Measurements from ENCODE around the gene SIRT2. TPM values are rescaled to one million over a fixed set of nuclear protein-coding genes. Genes with fewer than 3 reads are reported as not detected.

SIRT2 gene
- total RNA-seq, 1 donor from 2014 or later: 54.2 TPM

GRCh38 chr19:38836983-38837626 lies 62.3 kb downstream of the SIRT2 start:
- peaks cover 39% of the 10 kb centered on the region for H3K36me3 Mint-ChIP-seq (ENCODE audit: low read depth)

GRCh38 chr19:38836159-38836982 lies 63.0 kb downstream of the SIRT2 start:
- Mint-ChIP-seq H3K27ac (ENCODE audit: unreplicated experiment) (peak overlapping the region; percentile 83), H3K9me3 (ENCODE audit: low read depth) (no peaks in the 10 kb centered on the region)
- DNase-seq (ENCODE audit: low spot score): no peak

More at GRCh38 chr19:38836983-38837626, 62.3 kb downstream of the SIRT2 start:
- Mint-ChIP-seq H3K27ac (ENCODE audit: unreplicated experiment) (peak overlapping the region; percentile 83), H3K27me3 (ENCODE audit: low read depth) (no peaks in the 10 kb centered on the region), H3K4me3 (ENCODE audit: unreplicated experiment) (no peak overlapping the region), H3K4me1 (ENCODE audit: low read depth) (peaks cover 32% of the 10 kb centered on the region), H3K9me3 (ENCODE audit: low read depth) (no peaks in the 10 kb centered on the region)
- no peak for DNase-seq (ENCODE audit: low spot score)
- TF ChIP-seq CTCF (IDR thresholded peaks at IDR 0.05): no peak

GRCh38 chr19:38834590-38834989 lies 64.8 kb downstream of the SIRT2 start:
- H3K4me1 Mint-ChIP-seq (ENCODE audit: low read depth): peaks cover 48% of the 10 kb centered on the region
- no peaks in the 10 kb centered on the region for H3K9me3 Mint-ChIP-seq (ENCODE audit: low read depth)
- no peak for TF ChIP-seq CTCF (IDR thresholded peaks at IDR 0.05)
- no peak overlapping the region for H3K4me3 Mint-ChIP-seq (ENCODE audit: unreplicated experiment)
- H3K36me3 Mint-ChIP-seq (ENCODE audit: low read depth): peaks cover 31% of the 10 kb centered on the region
- peak overlapping the region; percentile 57 for H3K27ac Mint-ChIP-seq (ENCODE audit: unreplicated experiment)
- DNase-seq (ENCODE audit: low spot score): no peak
- no peaks in the 10 kb centered on the region for H3K27me3 Mint-ChIP-seq (ENCODE audit: low read depth)

More at GRCh38 chr19:38836159-38836982, 63.0 kb downstream of the SIRT2 start:
- H3K27me3 Mint-ChIP-seq (ENCODE audit: low read depth): no peaks in the 10 kb centered on the region
- peaks cover 34% of the 10 kb centered on the region for H3K4me1 Mint-ChIP-seq (ENCODE audit: low read depth)
- no peak for TF ChIP-seq CTCF (IDR thresholded peaks at IDR 0.05)
- no peak overlapping the region for H3K4me3 Mint-ChIP-seq (ENCODE audit: unreplicated experiment)
- peaks cover 34% of the 10 kb centered on the region for H3K36me3 Mint-ChIP-seq (ENCODE audit: low read depth)

GRCh38 chr19:38834104-38834490 lies 65.3 kb downstream of the SIRT2 start:
- TF ChIP-seq CTCF (IDR thresholded peaks at IDR 0.05): no peak
- Mint-ChIP-seq H3K27ac (ENCODE audit: unreplicated experiment) (peak overlapping the region; percentile 19), H3K36me3 (ENCODE audit: low read depth) (peaks cover 27% of the 10 kb centered on the region), H3K4me1 (ENCODE audit: low read depth) (peaks cover 48% of the 10 kb centered on the region), H3K27me3 (ENCODE audit: low read depth) (no peaks in the 10 kb centered on the region), H3K9me3 (ENCODE audit: low read depth) (no peaks in the 10 kb centered on the region), H3K4me3 (ENCODE audit: unreplicated experiment) (no peak overlapping the region)
- DNase-seq (ENCODE audit: low spot score): no peak

GRCh38 chr19:38833092-38833425 lies 66.4 kb downstream of the SIRT2 start:
- Mint-ChIP-seq H3K27me3 (ENCODE audit: low read depth) (no peaks in the 10 kb centered on the region), H3K4me3 (ENCODE audit: unreplicated experiment) (no peak overlapping the region), H3K9me3 (ENCODE audit: low read depth) (no peaks in the 10 kb centered on the region), H3K36me3 (ENCODE audit: low read depth) (peaks cover 21% of the 10 kb centered on the region), H3K27ac (ENCODE audit: unreplicated experiment) (peak overlapping the region; percentile 98), H3K4me1 (ENCODE audit: low read depth) (peaks cover 48% of the 10 kb centered on the region)
- TF ChIP-seq CTCF (IDR thresholded peaks at IDR 0.05): no peak
- no peak for DNase-seq (ENCODE audit: low spot score)
